Neural cell (in vitro differentiated cells): Measurements from ENCODE around the gene CXCL13. TPM values are rescaled to one million over a fixed set of nuclear protein-coding genes. Genes with fewer than 3 reads are reported as not detected.
"Not testable (repeated sequence)": the region's sequence is repeated elsewhere in the genome, so short reads cannot be mapped to it uniquely, and the experiment has no call there.

Experiments used
- H2AFZ ChIP-seq: fragments of 200-600, 300-800 bp; sonication (generic), shearing (Covaris generic); 2 replicates; pipeline ENCODE4 v1.6.0; 2014; ENCODE audit warnings: low read depth, mild to moderate bottlenecking, antibody characterized with exemption, low read length, moderate library complexity
- H3F3A ChIP-seq: fragments of 200-600 bp; shearing (Covaris generic); 2 replicates; pipeline ENCODE4 v1.6.1; 2016; ENCODE audit warnings: mild to moderate bottlenecking, moderate library complexity, mixed read lengths, antibody characterized with exemption, low read length; ENCODE audit not compliant: insufficient read depth, poor library complexity, severe bottlenecking
- H3K27ac ChIP-seq: fragments of 200-600, 300-800 bp; sonication (generic), shearing (Covaris generic); 2 replicates; pipeline ENCODE4 v1.5.1; 2014; ENCODE audit warnings: mild to moderate bottlenecking, low read length, moderate library complexity
- H3K27me3 ChIP-seq: fragments of 300-800, 200-600 bp; sonication (generic), shearing (Covaris generic); 2 replicates; pipeline ENCODE4 v1.6.0; 2014; ENCODE audit warnings: mild to moderate bottlenecking, low read depth, low read length, moderate library complexity; ENCODE audit not compliant: insufficient read depth
- H3K36me3 ChIP-seq: fragments of 300-800, 200-600 bp; sonication (generic), shearing (Covaris generic); 2 replicates; pipeline ENCODE4 v1.5.1; 2014; ENCODE audit warnings: mild to moderate bottlenecking, antibody characterized with exemption, low read length, moderate library complexity; ENCODE audit not compliant: insufficient read depth
- H3K4me2 ChIP-seq: fragments of 300-800, 200-600 bp; sonication (generic), shearing (Covaris generic); 2 replicates; pipeline ENCODE4 v1.6.0; 2014; ENCODE audit warnings: mild to moderate bottlenecking, low read length
- H3K4me3 ChIP-seq: fragments of 300-800, 200-600 bp; sonication (generic), shearing (Covaris generic); 2 replicates; pipeline ENCODE4 v1.5.1; 2014; ENCODE audit warnings: mild to moderate bottlenecking, low read length, moderate library complexity
- H3K79me2 ChIP-seq: fragments of 200-600 bp; shearing (Covaris generic); replicated peaks from 2 replicates; pipeline ENCODE4 v1.6.0; 2014; ENCODE audit warnings: mild to moderate bottlenecking, low read length, moderate library complexity; ENCODE audit not compliant: insufficient read depth
- H3K9ac ChIP-seq: fragments of 300-800, 200-600 bp; sonication (generic), shearing (Covaris generic); 2 replicates; pipeline ENCODE4 v1.6.1; 2016; ENCODE audit warnings: mild to moderate bottlenecking, low read length, mixed read lengths
- H3K9me2 ChIP-seq: fragments of 200-600 bp; shearing (Covaris generic); 2 replicates; pipeline ENCODE4 v1.6.1; 2016; ENCODE audit warnings: mild to moderate bottlenecking, low read length, mixed read lengths; ENCODE audit not compliant: insufficient read depth
- H3K9me3 ChIP-seq: fragments of 200-600, 300-800 bp; sonication (generic), shearing (Covaris generic); 2 replicates; pipeline ENCODE4 v1.6.1; 2016; ENCODE audit warnings: mild to moderate bottlenecking, mixed run types, low read length, moderate library complexity, mixed read lengths
- H4K20me1 ChIP-seq: fragments of 200-600 bp; shearing (Covaris generic); 2 replicates; pipeline ENCODE4 v1.6.1; 2016; ENCODE audit warnings: mild to moderate bottlenecking, mixed run types; ENCODE audit not compliant: insufficient read depth
- EP300 ChIP-seq: fragments of 450-650 bp; conservative IDR thresholded peaks from 2 replicates; pipeline ENCODE4 v1.6.1; 2014; ENCODE audit warnings: antibody characterized with exemption, mild to moderate bottlenecking, moderate library complexity; ENCODE audit not compliant: poor library complexity, severe bottlenecking
- EZH2 ChIP-seq: fragments of 200-600, 300-800 bp; shearing (Covaris generic), sonication (generic); IDR thresholded peaks from 2 replicates; pipeline ENCODE4 v1.6.1; 2014; ENCODE audit warnings: antibody characterized with exemption, low read length, borderline replicate concordance, mild to moderate bottlenecking; ENCODE audit not compliant: insufficient read depth, poor library complexity, severe bottlenecking
- MXI1 ChIP-seq: fragments of 450-650 bp; conservative IDR thresholded peaks from 2 replicates; pipeline ENCODE4 v1.6.1; 2014; ENCODE audit warnings: antibody characterized with exemption, mild to moderate bottlenecking; ENCODE audit not compliant: poor library complexity, severe bottlenecking
- POLR2AphosphoS5 ChIP-seq: IDR thresholded peaks from 2 replicates; pipeline ENCODE4 v1.6.1; 2012
- RAD21 ChIP-seq: fragments of 450-650 bp; conservative IDR thresholded peaks from 2 replicates; pipeline ENCODE4 v1.6.1; 2014; ENCODE audit warnings: antibody characterized with exemption, mild to moderate bottlenecking, moderate library complexity
- SMC3 ChIP-seq: fragments of 450-650 bp; conservative IDR thresholded peaks from 2 replicates; pipeline ENCODE4 v1.6.1; 2014; ENCODE audit warnings: antibody characterized with exemption, mild to moderate bottlenecking, moderate library complexity; ENCODE audit not compliant: poor library complexity
- TAF1 ChIP-seq: IDR thresholded peaks from 2 replicates; pipeline ENCODE4 v1.6.1; 2012; ENCODE audit warnings: low read depth
- polyA minus RNA-seq: library from RNA; depleted of rRNA, polyadenylated mRNA; stranded (reverse); fragments of >200 nt; gene quantifications from 2 replicates; pipeline ENCODE4 v1.2.3, GENCODE V29; 2014
- polyA plus RNA-seq: library from polyadenylated mRNA; depleted of rRNA; stranded (reverse); fragments of >200 nt; gene quantifications from 2 replicates; pipeline ENCODE4 v1.2.3, GENCODE V29; 2014
- TF ChIP-seq, protein P1 (sequence below): IDR thresholded peaks from 2 replicates; pipeline ENCODE4 v1.6.1; 2012; ENCODE audit warnings: borderline replicate concordance
- TF ChIP-seq, protein P2 (sequence below): fragments of 450-650 bp; IDR thresholded peaks from 2 replicates; pipeline ENCODE4 v1.5.1; 2014; ENCODE audit warnings: antibody characterized with exemption, mild to moderate bottlenecking, moderate library complexity; ENCODE audit not compliant: poor library complexity, severe bottlenecking

Gene CXCL13, protein sequence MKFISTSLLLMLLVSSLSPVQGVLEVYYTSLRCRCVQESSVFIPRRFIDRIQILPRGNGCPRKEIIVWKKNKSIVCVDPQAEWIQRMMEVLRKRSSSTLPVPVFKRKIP
- polyA plus RNA-seq: 0.34 TPM in 1 of 2 replicates, not detected in the other
- polyA minus RNA-seq: not detected in 2 replicates

DNA sequence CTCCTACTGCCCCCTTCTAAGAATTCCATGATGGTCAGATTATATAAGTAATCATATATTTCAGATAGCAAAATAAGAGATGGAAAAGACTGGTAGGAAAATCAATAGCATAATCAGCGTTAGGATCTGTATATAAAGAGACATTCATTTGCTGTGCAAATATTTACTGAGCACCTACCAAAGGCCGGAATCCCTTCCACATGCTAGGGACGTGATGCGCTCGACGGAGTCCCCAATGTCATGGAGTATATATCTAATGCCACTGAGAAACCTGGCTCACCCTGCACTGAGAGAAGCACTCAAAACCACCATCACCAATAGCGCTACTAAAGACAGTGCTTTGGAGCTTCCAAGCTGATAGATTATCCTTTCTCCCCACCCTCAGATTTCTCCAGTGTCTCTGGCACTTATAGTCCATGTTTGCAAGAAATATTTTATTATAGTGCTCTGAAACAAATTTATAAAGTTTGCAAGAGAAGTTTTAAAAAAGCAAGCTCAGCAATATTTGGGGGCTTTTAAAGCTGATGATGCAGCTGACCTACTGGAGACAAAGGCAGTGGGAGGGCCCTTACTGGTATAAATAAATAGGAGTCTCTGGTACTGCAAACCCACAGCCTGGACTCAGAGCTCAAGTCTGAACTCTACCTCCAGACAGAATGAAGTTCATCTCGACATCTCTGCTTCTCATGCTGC lies at the start of gene CXCL13:
CXCL13 (plus strand) TSS at position 611 of the 693 bp plus-strand sequence; CDS start at position 657, 46 bp downstream.
- H3K27me3 ChIP-seq: no peaks in the 10 kb centered on the region
- TF ChIP-seq EP300: no peak
- TF ChIP-seq RAD21: no peak
- TF ChIP-seq, protein P1, sequence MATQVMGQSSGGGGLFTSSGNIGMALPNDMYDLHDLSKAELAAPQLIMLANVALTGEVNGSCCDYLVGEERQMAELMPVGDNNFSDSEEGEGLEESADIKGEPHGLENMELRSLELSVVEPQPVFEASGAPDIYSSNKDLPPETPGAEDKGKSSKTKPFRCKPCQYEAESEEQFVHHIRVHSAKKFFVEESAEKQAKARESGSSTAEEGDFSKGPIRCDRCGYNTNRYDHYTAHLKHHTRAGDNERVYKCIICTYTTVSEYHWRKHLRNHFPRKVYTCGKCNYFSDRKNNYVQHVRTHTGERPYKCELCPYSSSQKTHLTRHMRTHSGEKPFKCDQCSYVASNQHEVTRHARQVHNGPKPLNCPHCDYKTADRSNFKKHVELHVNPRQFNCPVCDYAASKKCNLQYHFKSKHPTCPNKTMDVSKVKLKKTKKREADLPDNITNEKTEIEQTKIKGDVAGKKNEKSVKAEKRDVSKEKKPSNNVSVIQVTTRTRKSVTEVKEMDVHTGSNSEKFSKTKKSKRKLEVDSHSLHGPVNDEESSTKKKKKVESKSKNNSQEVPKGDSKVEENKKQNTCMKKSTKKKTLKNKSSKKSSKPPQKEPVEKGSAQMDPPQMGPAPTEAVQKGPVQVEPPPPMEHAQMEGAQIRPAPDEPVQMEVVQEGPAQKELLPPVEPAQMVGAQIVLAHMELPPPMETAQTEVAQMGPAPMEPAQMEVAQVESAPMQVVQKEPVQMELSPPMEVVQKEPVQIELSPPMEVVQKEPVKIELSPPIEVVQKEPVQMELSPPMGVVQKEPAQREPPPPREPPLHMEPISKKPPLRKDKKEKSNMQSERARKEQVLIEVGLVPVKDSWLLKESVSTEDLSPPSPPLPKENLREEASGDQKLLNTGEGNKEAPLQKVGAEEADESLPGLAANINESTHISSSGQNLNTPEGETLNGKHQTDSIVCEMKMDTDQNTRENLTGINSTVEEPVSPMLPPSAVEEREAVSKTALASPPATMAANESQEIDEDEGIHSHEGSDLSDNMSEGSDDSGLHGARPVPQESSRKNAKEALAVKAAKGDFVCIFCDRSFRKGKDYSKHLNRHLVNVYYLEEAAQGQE: no peak
- TF ChIP-seq TAF1: no peak
- no peak for TF ChIP-seq SMC3
- no peak for TF ChIP-seq POLR2AphosphoS5
- TF ChIP-seq, protein P2, sequence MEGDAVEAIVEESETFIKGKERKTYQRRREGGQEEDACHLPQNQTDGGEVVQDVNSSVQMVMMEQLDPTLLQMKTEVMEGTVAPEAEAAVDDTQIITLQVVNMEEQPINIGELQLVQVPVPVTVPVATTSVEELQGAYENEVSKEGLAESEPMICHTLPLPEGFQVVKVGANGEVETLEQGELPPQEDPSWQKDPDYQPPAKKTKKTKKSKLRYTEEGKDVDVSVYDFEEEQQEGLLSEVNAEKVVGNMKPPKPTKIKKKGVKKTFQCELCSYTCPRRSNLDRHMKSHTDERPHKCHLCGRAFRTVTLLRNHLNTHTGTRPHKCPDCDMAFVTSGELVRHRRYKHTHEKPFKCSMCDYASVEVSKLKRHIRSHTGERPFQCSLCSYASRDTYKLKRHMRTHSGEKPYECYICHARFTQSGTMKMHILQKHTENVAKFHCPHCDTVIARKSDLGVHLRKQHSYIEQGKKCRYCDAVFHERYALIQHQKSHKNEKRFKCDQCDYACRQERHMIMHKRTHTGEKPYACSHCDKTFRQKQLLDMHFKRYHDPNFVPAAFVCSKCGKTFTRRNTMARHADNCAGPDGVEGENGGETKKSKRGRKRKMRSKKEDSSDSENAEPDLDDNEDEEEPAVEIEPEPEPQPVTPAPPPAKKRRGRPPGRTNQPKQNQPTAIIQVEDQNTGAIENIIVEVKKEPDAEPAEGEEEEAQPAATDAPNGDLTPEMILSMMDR: no peak
- no peak for TF ChIP-seq MXI1
- no peak for TF ChIP-seq EZH2
- H3K79me2 ChIP-seq: no peaks in the 10 kb centered on the region
- H3F3A ChIP-seq: no peaks in the 10 kb centered on the region
- no peak within 1 kb of the TSS for H3K4me3 ChIP-seq
- no peaks in the 10 kb centered on the region for H3K9me2 ChIP-seq
- H3K36me3 ChIP-seq: no peaks in the 10 kb centered on the region
- no peak within 1 kb of the TSS for H3K9ac ChIP-seq
- H3K27ac ChIP-seq: no peak within 1 kb of the TSS
- H3K4me2 ChIP-seq: no peak within 1 kb of the TSS
- no peaks in the 10 kb centered on the region for H4K20me1 ChIP-seq
- H2AFZ ChIP-seq: no peak within 1 kb of the TSS
- H3K9me3 ChIP-seq: no peaks in the 10 kb centered on the region

DNA sequence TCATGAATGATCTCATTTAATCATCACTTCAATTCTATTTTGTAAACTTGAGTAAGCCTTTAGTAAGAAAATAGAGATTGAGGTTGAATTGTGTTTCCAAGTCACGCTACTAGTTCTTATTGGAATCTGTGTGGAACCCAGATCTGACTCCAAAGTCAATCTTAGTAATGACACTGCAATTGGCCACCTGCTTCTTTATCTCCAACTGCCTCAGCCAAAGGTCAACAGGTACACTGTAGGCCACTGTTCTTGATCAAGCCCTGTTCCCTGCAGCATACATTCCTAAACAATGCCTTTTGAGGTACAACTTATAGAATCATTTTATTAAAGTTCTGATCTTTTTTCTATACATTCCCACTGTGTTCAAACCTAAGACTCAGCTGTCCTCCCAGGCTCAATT lies 45.5 kb upstream of the CXCL13 start:
- Histone ChIP-seq H3K9me3 (no peaks in the 10 kb centered on the region), H3K27me3 (no peaks in the 10 kb centered on the region), H3K27ac (no peak overlapping the region), H2AFZ (no peak overlapping the region), H3K4me2 (no peak overlapping the region), H3K9me2 (no peaks in the 10 kb centered on the region), H4K20me1 (no peaks in the 10 kb centered on the region), H3K9ac (no peak overlapping the region), H3F3A (no peaks in the 10 kb centered on the region), H3K79me2 (no peaks in the 10 kb centered on the region), H3K36me3 (no peaks in the 10 kb centered on the region), H3K4me3 (no peak overlapping the region)
- TF ChIP-seq MXI1: no peak
- TF ChIP-seq, protein P1: no peak
- no peak for TF ChIP-seq POLR2AphosphoS5
- TF ChIP-seq EP300: no peak
- TF ChIP-seq, protein P2: no peak
- no peak for TF ChIP-seq EZH2
- TF ChIP-seq TAF1: no peak
- no peak for TF ChIP-seq RAD21
- no peak for TF ChIP-seq SMC3

DNA sequence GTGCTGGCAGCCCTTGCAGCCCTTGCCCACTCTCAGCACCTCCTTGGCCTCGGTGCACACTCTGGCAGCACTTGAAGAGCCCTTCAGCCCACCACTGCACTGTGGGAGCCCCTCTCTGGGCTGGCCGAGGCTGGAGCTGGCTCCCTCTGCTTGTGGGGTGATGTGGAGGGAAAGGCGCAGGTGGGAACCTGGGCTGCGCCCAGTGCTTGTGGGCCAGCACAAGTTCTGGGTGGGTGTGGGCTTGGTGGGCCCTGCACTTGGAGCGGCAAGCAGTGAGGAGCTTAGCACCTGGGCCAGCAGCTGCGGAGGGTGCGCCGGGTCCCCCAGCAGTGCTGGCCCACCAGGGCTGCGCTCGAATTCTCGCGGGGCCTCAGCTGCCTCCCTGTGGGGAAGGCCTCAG lies 43.9 kb upstream of the CXCL13 start:
- not testable (repeated sequence) for H3F3A ChIP-seq, H3K4me2 ChIP-seq, H3K79me2 ChIP-seq, H4K20me1 ChIP-seq, H3K36me3 ChIP-seq, H3K9me3 ChIP-seq, H3K27me3 ChIP-seq, H2AFZ ChIP-seq, H3K27ac ChIP-seq, H3K4me3 ChIP-seq, H3K9ac ChIP-seq, H3K9me2 ChIP-seq
